Endometrium (tissue), 2 donors: Measurements from ENCODE around the gene ABCB9.
"Not testable (repeated sequence)": the region's sequence is repeated elsewhere in the genome, so short reads cannot be mapped to it uniquely, and the experiment has no call there.

Experiments used
- FAIRE-seq: peaks from 2 replicates; lab custom pipeline; 2012; peaks lifted over from hg19 to GRCh38; lab: Jason Lieb, UNC
- donor health status: control.
- donor health status: control.

Gene ABCB9

GRCh38 chr12:122965851-122966742 lies at the start of gene ABCB9:
ABCB9 (minus strand) TSS chr12:122966463; CDS start chr12:122960235, 6,228 bp downstream.
- FAIRE-seq: no peak

GRCh38 chr12:123014473-123014872 lies 48.2 kb upstream of the ABCB9 start:
- FAIRE-seq: not testable (repeated sequence)

- no peak for FAIRE-seq
These were observed 47.2 kb upstream of the ABCB9 start for GRCh38 chr12:123013185-123014095.

- no peak for FAIRE-seq
These were observed 45.4 kb upstream of the ABCB9 start for GRCh38 chr12:123011701-123012100.

GRCh38 chr12:123010681-123011080 lies 44.4 kb upstream of the ABCB9 start:
- no peak for FAIRE-seq

GRCh38 chr12:123010110-123010509 lies 43.8 kb upstream of the ABCB9 start:
- no peak for FAIRE-seq

GRCh38 chr12:123006977-123007376 lies 40.7 kb upstream of the ABCB9 start:
- FAIRE-seq: no peak

- FAIRE-seq: no peak
These were observed 38.9 kb upstream of the ABCB9 start for GRCh38 chr12:123005081-123005626.

GRCh38 chr12:123004287-123004686 lies 38.0 kb upstream of the ABCB9 start:
- no peak for FAIRE-seq

GRCh38 chr12:123003257-123003656 lies 37.0 kb upstream of the ABCB9 start:
- no peak for FAIRE-seq

GRCh38 chr12:123001464-123001863 lies 35.2 kb upstream of the ABCB9 start:
- no peak for FAIRE-seq

- FAIRE-seq: no peak
These were observed 34.3 kb upstream of the ABCB9 start for GRCh38 chr12:123000578-123000977.

GRCh38 chr12:122999986-123000420 lies 33.7 kb upstream of the ABCB9 start:
- no peak for FAIRE-seq

- FAIRE-seq: no peak
These were observed 33.1 kb upstream of the ABCB9 start for GRCh38 chr12:122999196-122999946.

- FAIRE-seq: no peak
These were observed 32.1 kb upstream of the ABCB9 start for GRCh38 chr12:122998316-122998715.

- no peak for FAIRE-seq
These were observed 31.3 kb upstream of the ABCB9 start for GRCh38 chr12:122997343-122998250.

- no peak for FAIRE-seq
These were observed 30.5 kb upstream of the ABCB9 start for GRCh38 chr12:122996621-122997342.

GRCh38 chr12:122996188-122996601 lies 29.9 kb upstream of the ABCB9 start:
- FAIRE-seq: no peak

- no peak for FAIRE-seq
These were observed 29.4 kb upstream of the ABCB9 start for GRCh38 chr12:122995503-122996187.
